H1 (cell line): Measurements from ENCODE around the gene RAB34. TPM values are rescaled to one million over a fixed set of nuclear protein-coding genes. Genes with fewer than 3 reads are reported as not detected.

ENCODE experiments used
- KDM4A ChIP-seq: IDR thresholded peaks from one replicate; pipeline ENCODE4 v1.7.1; 2012; ENCODE audit warnings: low read depth, mild to moderate bottlenecking, moderate library complexity, low read length, inconsistent platforms; ENCODE audit not compliant: severe bottlenecking
- polyA plus RNA-seq, 7 experiments: library from polyadenylated mRNA; depleted of rRNA in 3 of 7; stranded (reverse) in 5 of 7; unstranded in 2 of 7; fragments of >200 nt in 5 of 7; fragments of 200-250 nt in 2 of 7; gene quantifications; 1 replicate in 5 of 7; 2 replicates in 1 of 7; 4 replicates in 1 of 7; pipeline versions ENCODE4 v1.2.1 to v1.2.3, GENCODE V29; 2011 to 2013; ENCODE audit warnings: missing spikeins in 2 of 7, mixed read lengths in 2 of 7
- total RNA-seq: library from RNA; stranded (reverse); fragmentation: NEBNext Ultra II Directional; extraction: Animal tissue kit (Norgen Biotek cat#: 25700); gene quantifications from 2 replicates; pipeline ENCODE4 v1.2.1, GENCODE V29; 2021

Gene RAB34
- total and polyA plus RNA-seq, 2 of the 8 experiments (the other 6 are each of a cell fraction or from before 2014, with no cell fraction given): 237 to 305 TPM

- no peak for TF ChIP-seq KDM4A
Measured at GRCh38 chr17:28689011-28689410, 28.7 kb downstream of the RAB34 start (continued).
